NCI-H187 (cell line): ENCODE data around the gene HOXA11.
A peak's percentile ranks its signal among the peaks of the same experiment; 100 is the strongest.

ENCODE experiments used
- DNase-seq, 2 experiments: peaks; one replicate each; lab custom pipeline; 2025; lab: John Stamatoyannopoulos, UW

The HOXA11 gene

GRCh38 chr7:27205325-27206280, 20.6 kb upstream of the HOXA11 start:
- no peak for DNase-seq

- DNase-seq, result no peak
These were observed 19.9 kb upstream of the HOXA11 start for GRCh38 chr7:27204851-27205322.

- DNase-seq, result no peak
These were observed 19.0 kb upstream of the HOXA11 start for GRCh38 chr7:27203964-27204594.

GRCh38 chr7:27203365-27203953, 18.4 kb upstream of the HOXA11 start:
- DNase-seq, result no peak

GRCh38 chr7:27202862-27203134, 17.8 kb upstream of the HOXA11 start:
- DNase-seq, result no peak

- no peak for DNase-seq
These were observed 17.2 kb upstream of the HOXA11 start for GRCh38 chr7:27202018-27202861.

- no peak for DNase-seq
These were observed 16.6 kb upstream of the HOXA11 start for GRCh38 chr7:27201580-27202017.

GRCh38 chr7:27200761-27201579, 15.9 kb upstream of the HOXA11 start:
- no peak for DNase-seq

- DNase-seq, result peak; percentile 29 to 80
These were observed 15.1 kb upstream of the HOXA11 start, which contains the start of gene HOXA13 for GRCh38 chr7:27199849-27200760. HOXA13 (minus strand) TSS chr7:27200091; CDS start chr7:27200077, 14 bp downstream.

- DNase-seq, result no peak
These were observed 14.1 kb upstream of the HOXA11 start for GRCh38 chr7:27198871-27199801.

- DNase-seq, result no peak
These were observed 13.3 kb upstream of the HOXA11 start for GRCh38 chr7:27198138-27198841.

GRCh38 chr7:27197137-27198042, 12.4 kb upstream of the HOXA11 start:
- DNase-seq, result no peak

- DNase-seq, result peak; percentile 43 to 68
These were observed 11.3 kb upstream of the HOXA11 start for GRCh38 chr7:27196287-27196767.

- DNase-seq, result no peak
These were observed 9.8 kb upstream of the HOXA11 start for GRCh38 chr7:27194686-27195379.

- DNase-seq, result no peak
These were observed 8.9 kb upstream of the HOXA11 start for GRCh38 chr7:27194002-27194352.

GRCh38 chr7:27193335-27194001, 8.4 kb upstream of the HOXA11 start:
- no peak for DNase-seq
